OCI-LY7 (cell line): ENCODE measurements around the gene TPBGL.

Experiments used
- CTCF ChIP-seq: fragments of 200-600 bp; sonication (generic); conservative IDR thresholded peaks from 2 replicates; pipeline ENCODE4 v1.5.1; 2014; ENCODE audit warnings: mild to moderate bottlenecking, antibody characterized with exemption, low read length, moderate library complexity, mixed read lengths
- EZH2phosphoT487 ChIP-seq: fragments of 200-600 bp; sonication (generic); IDR thresholded peaks from 2 replicates; pipeline ENCODE4 v1.6.1; 2018; ENCODE audit warnings: low read depth, borderline replicate concordance, mild to moderate bottlenecking, mixed run types, antibody characterized with exemption, low read length, moderate library complexity, mixed read lengths

- TF ChIP-seq CTCF (no peak), EZH2phosphoT487 (no peak)
Observed at GRCh38 chr11:75225794-75226193, 14.8 kb upstream of the TPBGL start.
